GM18502 (cell line): ENCODE data around the gene FAM222B.
"Not testable (repeated sequence)": the region's sequence is repeated elsewhere in the genome, so short reads cannot be mapped to it uniquely, and the experiment has no call there.

Experiments used
- ATAC-seq: cut with Tn5 transposase; IDR thresholded peaks from one replicate; pipeline ENCODE4 v1.9.1; 2021; ENCODE audit warnings: mild to moderate bottlenecking; ENCODE audit not compliant: unreplicated experiment, poor library complexity

The FAM222B gene

GRCh38 chr17:28788100-28788499, 54.5 kb downstream of the FAM222B start:
- no peak for ATAC-seq

DNA sequence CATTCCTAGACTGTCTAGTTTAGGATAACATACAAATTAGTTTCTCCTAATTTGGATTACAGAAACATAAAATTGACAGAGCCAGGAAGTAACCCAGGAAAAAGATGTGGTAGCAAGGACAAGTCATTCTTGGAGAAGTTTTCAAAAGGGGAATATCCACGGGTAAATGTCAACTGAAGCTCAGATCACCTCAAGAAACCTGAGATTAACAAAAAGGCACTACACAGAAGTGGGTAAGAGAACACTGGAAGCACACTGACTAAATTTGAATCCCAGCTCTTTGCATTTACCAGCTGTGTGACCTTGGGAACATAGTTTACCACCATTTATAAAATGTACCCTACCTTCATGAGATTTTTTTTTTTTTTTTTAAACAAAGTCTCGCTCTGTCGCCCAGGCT, 59.4 kb downstream of the FAM222B start:
- no peak for ATAC-seq

DNA sequence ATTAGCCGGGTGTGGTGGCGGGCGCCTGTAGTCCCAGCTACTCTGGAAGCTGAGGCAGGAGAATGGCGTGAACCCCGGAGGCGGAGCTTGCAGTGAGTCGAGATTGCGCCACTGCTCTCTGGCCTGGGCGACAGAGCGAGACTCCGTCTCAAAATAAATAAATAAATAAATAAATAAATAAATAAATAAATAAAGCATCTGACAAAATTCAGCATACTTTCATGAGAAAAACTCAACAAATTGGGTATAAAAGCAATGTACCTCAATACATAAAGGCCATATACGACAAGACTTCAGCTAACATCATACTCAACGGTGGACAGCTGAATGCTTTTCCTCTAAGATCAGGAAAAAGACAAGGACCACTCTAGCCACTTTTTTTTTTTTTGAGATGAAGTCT, 63.0 kb downstream of the FAM222B start:
- not testable (repeated sequence) for ATAC-seq

GRCh38 chr17:28777178-28777577, 65.4 kb downstream of the FAM222B start:
- no peak for ATAC-seq

GRCh38 chr17:28774206-28774605, 68.4 kb downstream of the FAM222B start:
- no peak for ATAC-seq

GRCh38 chr17:28773736-28774135, 68.9 kb downstream of the FAM222B start:
- ATAC-seq: no peak

- ATAC-seq: no peak
Observed at GRCh38 chr17:28765038-28765437, 77.6 kb downstream of the FAM222B start.

DNA sequence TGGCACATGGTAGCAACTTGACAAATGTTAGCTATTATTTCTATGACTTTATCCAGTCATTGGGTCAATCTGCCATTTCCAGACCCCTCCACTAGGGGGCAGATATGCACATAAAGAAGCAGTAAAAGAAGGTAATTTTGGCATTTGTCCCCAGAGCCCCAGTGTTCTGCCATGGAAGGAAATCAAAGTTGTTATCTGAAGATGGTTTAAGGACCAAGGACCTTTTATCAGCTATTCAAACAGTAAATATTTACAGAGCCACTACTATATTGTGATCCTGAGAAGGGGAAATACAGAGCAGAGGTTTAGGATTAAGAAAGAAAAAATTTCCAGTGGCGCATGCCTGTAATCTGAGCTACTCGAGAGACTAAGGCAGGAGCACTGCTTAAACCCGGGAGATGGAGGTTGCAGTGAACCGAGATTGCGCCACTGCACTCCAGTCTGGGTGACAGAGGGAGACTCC, 78.8 kb downstream of the FAM222B start:
- no peak for ATAC-seq

DNA sequence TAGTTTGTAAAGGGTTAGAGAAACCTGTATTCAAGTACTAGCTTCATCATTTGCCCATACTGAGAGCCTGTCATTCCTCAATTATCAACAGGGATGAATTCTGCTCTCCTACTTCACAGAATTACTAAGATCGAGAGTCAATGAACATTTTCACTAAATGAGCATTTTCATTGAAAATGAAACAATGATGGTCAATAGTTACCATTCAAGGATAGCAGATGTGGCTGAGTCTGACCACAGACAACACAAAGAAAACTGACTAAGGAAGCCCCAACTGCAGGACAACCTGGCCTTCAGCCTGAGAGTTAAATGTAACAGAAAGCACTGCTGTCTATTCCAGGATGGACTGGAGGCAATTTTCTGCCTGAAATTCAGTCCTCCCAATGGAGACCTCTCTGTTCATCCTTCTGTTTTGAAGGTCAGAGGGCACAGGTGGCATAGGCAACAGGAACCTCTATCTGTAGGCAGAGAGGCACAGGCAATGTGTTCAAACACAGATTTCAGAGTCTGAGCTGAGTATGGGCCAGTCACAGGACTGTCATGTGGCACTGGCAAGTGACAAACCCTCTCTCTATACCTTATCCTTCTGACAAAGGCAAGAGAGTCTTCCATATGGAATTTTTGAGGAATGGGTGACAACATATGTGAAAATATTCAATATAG, 79.3 kb downstream of the FAM222B start:
- ATAC-seq: no peak

DNA sequence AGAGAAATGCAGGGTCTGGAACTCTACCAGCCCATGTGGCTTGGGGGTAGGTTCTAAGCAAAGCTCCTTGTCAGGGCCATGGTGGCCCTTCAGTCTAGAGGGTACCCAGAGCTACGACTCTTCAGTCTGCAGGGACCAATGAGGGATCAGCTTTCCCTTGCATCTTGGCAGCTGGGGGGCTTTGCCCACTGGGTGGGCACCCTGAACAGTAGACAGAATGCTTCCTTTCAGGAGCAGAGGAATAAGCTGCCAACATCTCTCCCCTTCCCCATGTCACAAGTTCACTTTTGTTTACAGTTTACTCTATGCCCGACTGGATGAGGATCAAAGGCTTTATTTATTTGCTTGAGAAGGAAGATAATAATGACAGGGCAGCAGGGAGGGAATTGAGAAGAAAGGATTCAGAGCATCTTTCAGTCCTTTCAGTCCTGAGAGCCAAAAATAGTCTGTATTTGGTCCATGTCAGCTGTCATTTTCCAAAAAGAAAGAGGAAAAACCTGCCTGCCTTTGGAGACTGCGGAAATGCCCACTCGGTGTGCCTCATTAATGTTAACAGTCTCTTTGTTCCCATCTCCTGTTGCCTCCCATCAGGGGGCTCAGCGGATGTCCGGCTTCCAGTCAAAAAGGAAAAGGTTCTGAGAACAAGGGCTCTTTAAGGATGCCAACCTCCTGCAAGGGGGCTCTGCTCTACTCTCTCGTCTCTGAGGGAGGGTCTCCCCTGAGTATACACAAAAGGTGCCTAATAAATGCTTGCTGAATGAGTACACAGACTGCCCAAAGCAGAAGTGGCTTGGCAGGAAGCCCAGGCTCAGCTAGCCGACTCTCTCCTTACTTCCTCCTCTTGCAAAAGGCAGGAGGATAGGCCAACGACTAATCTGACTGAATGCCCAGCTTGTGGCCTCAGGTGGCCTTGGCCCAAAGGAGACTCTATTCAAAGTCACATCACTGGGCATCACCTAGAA, 81.7 kb downstream of the FAM222B start:
- no peak for ATAC-seq

DNA sequence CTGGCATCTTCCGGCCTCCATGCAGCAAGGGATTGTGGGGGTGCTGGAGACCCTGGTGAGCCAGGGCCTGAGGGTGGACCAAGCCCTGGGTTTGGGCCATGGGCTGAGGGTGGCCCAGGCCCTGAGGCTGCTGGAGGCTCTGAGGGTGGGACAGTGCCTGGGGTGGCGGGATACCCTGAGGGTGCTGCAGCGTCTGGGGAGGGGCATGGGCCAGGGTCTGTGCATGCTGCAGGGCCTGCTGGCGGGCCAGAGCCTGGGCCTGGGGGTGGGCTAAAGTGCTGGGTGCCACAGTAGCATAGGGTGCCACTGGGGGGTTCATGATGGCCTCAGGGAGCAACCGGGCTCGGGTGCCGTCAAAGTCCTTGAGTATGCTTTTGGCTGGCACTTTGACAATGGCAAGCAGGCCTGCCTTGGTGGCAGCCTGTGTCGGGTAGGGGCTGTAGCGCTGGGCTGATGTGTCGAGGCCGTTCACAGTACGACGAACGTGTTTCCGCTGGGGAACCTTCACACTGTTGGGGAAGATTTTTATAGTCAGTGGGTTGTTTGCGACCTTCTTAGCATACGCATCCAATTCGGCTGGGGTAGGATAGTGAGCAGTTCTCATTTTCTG, 83.2 kb downstream of the FAM222B start:
- no peak for ATAC-seq

- no peak for ATAC-seq
Observed at GRCh38 chr17:28758411-28759121, 84.0 kb downstream of the FAM222B start.

GRCh38 chr17:28756049-28756804, 86.4 kb downstream of the FAM222B start:
- ATAC-seq: no peak

DNA sequence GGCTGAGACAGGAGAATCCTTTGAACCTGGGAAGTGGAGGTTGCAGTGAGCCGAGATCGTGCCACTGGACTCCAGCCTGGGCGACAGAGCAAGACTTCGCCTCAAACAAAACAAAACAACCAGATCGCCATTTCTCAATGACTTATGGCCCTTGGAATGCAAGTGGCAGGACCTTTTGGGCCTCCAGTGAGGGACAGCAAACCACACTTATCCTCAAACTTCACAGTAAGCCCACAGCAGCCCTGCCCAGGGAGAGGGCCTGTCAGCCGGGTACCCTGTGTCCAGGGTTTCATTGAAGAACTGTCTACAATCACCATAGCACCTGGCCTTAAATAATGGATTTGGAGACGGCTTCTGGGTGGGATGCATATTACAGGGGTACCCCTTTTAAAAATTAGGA, 87.1 kb downstream of the FAM222B start:
- no peak for ATAC-seq

- no peak for ATAC-seq
Observed at GRCh38 chr17:28751600-28752366, 90.8 kb downstream of the FAM222B start.

DNA sequence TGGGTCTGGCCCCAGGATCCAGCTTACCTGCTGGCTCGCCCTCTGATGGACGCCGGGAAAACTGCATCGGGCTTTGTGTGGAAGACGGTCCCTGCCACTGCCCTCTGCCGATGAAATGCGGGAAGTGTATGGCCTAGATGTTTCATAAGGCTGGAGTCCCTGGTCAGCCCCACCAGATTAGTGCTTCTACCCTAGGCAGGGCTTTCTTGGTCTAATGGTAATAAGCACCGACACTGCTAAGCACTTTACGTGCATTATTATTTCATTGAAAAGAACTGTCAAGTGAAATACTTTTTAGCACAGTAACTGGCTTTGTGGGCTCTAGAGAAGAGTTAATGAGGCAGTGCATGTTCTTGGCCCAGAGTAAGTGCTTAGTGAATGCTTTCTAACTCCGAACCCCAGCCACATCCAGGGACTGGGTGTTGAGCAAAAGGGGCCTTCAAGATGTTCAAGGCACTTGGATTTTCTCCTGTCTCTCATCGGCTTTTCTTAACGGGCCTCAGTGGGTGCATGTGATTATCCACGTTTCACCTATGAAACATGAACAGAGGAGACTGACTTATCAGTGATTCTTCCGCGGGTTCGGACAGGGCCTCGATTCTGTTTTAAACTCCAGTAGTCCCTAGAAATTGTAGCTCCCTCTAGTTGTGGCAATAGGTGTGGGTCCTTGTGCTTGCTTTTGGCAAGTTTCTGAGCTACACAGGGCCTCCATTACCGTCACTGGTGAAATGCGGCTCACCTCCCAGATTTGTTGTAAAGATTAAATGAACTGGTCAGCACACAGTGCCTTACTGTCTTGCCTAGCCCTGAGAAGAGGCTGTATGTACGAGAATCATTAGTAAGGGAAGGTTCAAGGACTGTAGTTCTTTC, 92.2 kb downstream of the FAM222B start:
- ATAC-seq: peak; percentile 69

- ATAC-seq: no peak
Observed at GRCh38 chr17:28749516-28750177, 92.9 kb downstream of the FAM222B start.
